Measurements from ENCODE around the gene PLAC1.

Gene PLAC1

GRCh38 chrX:134631426-134632346 lies 26.6 kb downstream of the PLAC1 start:
- ATAC-seq (no peak), DNase-seq (no peak)

- no peak for DNase-seq
- ATAC-seq, result no peak
Observed at GRCh38 chrX:134628663-134629062, 29.6 kb downstream of the PLAC1 start.

- DNase-seq (no peak), ATAC-seq (no peak)
Observed at GRCh38 chrX:134626434-134626833, 31.8 kb downstream of the PLAC1 start.

GRCh38 chrX:134625315-134625718 lies 33.0 kb downstream of the PLAC1 start:
- DNase-seq (no peak), ATAC-seq (peak; percentile 66)

GRCh38 chrX:134624046-134624430 lies 34.2 kb downstream of the PLAC1 start:
- DNase-seq (no peak), ATAC-seq (no peak)

- DNase-seq, result no peak
- no peak for ATAC-seq
Observed at GRCh38 chrX:134623293-134624045, 34.8 kb downstream of the PLAC1 start.

GRCh38 chrX:134622813-134623185 lies 35.5 kb downstream of the PLAC1 start:
- ATAC-seq (no peak), DNase-seq (no peak)

- peak; percentile 10 for DNase-seq
- peak; percentile 81 for ATAC-seq
Observed at GRCh38 chrX:134622056-134622812, 36.0 kb downstream of the PLAC1 start.

GRCh38 chrX:134619838-134620237 lies 38.4 kb downstream of the PLAC1 start:
- DNase-seq, result no peak

GRCh38 chrX:134613396-134613795 lies 44.9 kb downstream of the PLAC1 start:
- ATAC-seq, result no peak
- no peak for DNase-seq

More at GRCh38 chrX:134619838-134620237, 38.4 kb downstream of the PLAC1 start:
- no peak for ATAC-seq

GRCh38 chrX:134608153-134608552 lies 50.1 kb downstream of the PLAC1 start:
- DNase-seq (no peak), ATAC-seq (no peak)

- DNase-seq, result no peak
- ATAC-seq, result no peak
Observed at GRCh38 chrX:134607523-134607922, 50.7 kb downstream of the PLAC1 start.

- DNase-seq (no peak), ATAC-seq (no peak)
Observed at GRCh38 chrX:134604701-134605311, 53.5 kb downstream of the PLAC1 start.

GRCh38 chrX:134603806-134604700 lies 54.2 kb downstream of the PLAC1 start:
- no peak for DNase-seq

GRCh38 chrX:134602410-134602809 lies 55.9 kb downstream of the PLAC1 start:
- DNase-seq (no peak), ATAC-seq (no peak)

More at GRCh38 chrX:134603806-134604700, 54.2 kb downstream of the PLAC1 start:
- ATAC-seq, result no peak

- ATAC-seq (no peak), DNase-seq (no peak)
Observed at GRCh38 chrX:134601240-134601765, 57.0 kb downstream of the PLAC1 start.

GRCh38 chrX:134600714-134601113 lies 57.6 kb downstream of the PLAC1 start:
- DNase-seq (no peak), ATAC-seq (no peak)

GRCh38 chrX:134599184-134599914 lies 58.9 kb downstream of the PLAC1 start:
- ATAC-seq, result peak; percentile 90
- peak; percentile 21 for DNase-seq

- DNase-seq (no peak), ATAC-seq (no peak)
Observed at GRCh38 chrX:134592303-134592702, 66.0 kb downstream of the PLAC1 start.

GRCh38 chrX:134591502-134591901 lies 66.8 kb downstream of the PLAC1 start:
- ATAC-seq (no peak), DNase-seq (no peak)

Data from stimulated activated naive CD8-positive, alpha-beta T cell treated with anti-CD3 and anti-CD28 coated beads, Interleukin-15, Interleukin-2, amounts not matched to agents 100 U/mL and 50 U/mL, for 24 hours (primary cell).